ENCODE data around the gene ARHGEF10L.

The ARHGEF10L gene

DNA sequence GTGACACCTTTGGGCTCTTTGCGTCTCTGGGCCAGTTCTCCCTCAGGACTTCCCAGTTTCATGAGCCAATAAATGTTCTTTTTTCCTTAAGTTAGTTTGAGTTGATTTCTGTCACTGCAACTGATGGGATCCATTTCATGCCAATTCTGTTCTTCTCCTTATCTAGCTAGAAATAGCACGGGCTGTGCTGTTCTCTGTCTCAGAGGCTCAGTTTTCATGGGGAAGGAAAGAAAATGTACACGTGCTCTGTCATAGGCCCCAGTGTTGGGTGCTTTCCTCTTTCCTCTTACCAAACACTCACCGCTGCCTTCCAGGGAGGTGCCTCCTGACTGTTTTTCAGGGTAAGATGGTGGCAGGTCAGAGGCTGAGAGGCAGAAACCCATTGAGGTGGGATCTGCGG is 172.4 kb downstream of the ARHGEF10L start:
- no peak for DNase-seq (ENCODE audit: low spot score)

DNA sequence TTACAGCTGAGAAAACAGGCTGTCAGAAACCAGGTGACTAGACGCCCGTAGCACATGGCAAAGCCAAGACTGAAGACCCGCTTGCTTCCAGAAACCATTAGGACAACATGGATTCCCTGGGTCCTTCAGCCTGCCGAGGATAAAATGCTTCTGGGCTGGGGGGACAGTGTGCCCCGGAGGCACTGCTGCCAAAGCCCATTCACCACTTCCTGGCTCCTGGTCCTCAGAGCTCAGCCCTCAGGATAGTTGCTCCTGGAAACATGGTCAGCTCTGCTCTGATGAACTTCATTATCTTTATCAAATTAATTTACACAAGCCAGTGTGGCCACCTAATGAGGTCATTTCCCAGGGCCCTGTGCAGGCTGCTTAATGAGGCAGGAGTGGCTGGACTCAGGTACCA is 174.5 kb downstream of the ARHGEF10L start:
- DNase-seq (ENCODE audit: low spot score): no peak

DNA sequence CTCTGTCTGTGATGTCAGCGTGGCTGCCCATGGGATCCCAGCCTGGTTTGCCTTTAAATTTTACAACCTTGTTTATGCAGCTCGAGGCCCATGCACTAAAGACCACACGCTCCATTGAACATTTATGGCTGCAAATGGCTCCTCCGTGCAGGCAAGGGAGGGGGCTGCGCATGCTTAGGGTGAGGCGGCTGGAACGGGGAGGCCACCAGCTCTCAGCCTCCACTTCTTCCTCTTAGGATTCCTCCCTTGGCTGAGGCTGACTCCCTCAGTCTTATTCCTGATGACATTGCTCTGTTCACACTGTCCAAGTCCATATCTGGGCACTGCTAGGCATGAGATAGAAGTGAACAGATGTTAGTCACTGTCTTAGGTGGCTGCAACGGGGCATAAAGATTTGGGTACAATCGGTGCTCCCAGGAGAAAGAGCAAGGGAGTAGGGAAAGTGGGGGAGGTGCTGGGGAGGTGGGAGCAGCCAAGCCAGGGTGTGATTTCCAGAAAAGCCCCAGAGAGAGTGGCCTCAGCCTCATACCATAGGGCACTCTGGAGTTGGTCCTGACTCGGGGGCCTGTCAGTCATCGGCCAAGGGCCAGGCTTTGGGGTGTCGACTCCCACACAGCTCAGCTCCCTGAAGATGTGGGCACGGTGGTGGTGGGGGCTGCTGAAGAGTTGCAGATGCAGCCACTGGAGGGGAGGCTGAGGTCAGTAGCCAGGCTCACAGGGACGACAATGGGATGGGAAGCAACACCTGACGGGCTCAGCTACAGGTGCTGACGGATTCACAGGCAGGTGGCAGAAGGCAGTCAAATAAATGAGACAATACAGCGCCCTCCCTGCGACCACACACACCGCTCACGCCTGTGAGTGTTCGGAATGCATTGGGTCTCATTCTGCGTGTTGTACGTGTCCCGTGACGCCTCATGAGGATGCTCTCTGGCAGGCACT is 178.4 kb downstream of the ARHGEF10L start:
- DNase-seq (ENCODE audit: low spot score): no peak

DNA sequence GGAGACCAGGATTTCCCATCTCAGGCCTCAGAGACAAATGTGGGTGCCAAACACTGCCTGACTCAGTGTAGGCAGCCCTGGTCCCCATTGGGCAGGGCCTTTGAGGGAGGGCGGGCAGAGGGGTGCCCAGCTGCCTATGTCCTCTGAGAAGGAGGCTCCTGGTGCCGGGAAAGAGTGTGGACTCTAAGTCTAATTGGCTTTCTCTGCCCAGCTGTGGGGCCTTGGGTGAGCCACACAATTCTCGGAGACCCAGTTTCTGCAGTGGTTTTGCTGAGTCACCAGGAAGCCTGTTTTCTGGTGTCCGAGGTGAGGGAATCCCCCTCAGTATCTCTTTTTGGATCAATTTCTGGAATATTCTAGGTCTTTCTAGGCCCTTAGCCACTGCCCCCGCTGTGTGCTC is 180.4 kb downstream of the ARHGEF10L start:
- DNase-seq (ENCODE audit: low spot score): no peak

DNA sequence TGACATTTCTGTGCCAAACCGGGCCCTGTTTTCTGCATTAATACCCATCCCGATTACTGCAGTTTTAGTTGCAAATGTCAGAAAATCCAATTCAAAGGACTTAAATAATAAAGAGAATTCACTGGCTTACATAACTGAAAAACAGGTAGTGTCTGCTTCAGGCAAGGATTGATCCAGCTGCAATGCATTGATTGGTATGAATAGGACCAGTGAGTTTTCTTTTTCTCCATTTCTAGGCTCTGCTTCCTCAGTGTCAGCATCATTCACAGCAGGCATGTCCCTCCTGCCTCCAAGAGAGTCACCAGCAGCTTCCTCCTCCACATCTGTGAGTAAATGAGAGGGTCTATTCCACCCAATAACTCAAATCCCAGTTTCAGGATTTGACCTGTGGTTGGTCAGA is 181.9 kb downstream of the ARHGEF10L start:
- no peak for DNase-seq (ENCODE audit: low spot score)

DNA sequence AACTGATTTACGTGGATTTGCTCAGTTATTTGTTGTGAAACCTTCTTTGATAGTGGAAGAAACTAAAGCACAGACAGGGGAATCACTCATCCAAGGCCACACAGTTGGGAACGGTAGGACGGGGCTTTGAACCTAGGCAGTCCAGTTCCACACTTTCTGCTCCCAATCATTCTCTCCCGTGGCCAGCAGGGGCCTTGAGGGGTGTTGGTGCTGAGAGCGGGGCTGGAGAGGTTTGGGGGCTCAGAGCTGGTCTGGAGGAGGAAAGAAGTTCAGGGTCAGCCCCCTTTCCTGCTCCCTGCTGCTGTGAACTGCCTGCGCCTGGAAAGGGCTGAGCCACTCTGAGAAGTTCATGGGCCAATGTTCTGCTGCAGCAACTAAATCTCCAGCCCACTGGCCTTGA is 184.2 kb downstream of the ARHGEF10L start:
- DNase-seq (ENCODE audit: low spot score): peak; percentile 19

DNA sequence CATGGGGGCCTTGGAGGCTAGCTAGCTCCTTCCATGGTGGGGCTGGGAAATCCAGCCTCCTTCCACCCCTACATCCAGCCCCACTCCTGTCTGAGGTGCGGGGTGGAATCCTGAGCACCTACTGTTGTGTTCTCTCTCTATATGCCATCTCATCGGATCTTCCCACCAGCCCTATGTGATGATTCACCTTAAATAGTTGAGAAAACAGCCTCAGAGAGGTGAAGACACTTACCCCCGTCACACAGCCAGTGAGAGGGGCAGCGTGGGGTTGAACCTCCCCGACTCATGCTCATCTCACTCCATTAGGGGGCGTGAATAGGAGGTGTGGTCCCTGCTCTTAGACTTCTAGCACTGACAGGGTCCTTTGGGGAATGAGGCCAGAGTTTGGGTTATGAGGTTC is 184.7 kb downstream of the ARHGEF10L start:
- no peak for DNase-seq (ENCODE audit: low spot score)

DNA sequence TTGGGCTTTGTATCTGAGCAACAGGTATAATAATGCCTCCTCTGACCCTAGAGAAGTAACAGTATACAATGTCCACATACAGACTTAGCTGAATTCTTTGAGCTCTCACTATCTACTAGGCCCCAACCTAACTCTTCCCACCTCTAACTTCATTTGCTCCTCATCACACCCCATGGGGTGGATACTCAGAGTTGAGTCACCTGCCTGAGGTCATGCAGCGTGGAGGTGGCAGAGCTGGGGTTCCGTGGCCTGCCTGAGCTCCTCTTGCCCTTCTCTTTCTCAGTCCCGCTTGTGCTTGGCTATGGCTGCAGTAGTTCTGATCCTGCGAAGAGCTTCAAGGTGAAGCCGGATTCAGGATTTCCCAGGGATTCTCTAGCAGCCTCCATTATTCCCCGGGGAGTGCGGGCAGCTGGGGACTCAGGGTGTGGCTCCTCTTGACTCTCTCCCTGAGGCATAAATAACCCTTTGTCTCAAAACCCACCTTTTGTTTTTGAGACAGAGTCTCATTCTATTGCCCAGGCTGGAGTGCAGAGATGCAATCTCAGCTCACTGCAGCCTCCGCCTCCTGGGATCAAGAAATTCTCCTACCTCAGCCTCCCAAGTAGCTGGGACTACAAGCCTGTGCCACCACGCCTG is 185.7 kb downstream of the ARHGEF10L start:
- no peak for DNase-seq (ENCODE audit: low spot score)

DNA sequence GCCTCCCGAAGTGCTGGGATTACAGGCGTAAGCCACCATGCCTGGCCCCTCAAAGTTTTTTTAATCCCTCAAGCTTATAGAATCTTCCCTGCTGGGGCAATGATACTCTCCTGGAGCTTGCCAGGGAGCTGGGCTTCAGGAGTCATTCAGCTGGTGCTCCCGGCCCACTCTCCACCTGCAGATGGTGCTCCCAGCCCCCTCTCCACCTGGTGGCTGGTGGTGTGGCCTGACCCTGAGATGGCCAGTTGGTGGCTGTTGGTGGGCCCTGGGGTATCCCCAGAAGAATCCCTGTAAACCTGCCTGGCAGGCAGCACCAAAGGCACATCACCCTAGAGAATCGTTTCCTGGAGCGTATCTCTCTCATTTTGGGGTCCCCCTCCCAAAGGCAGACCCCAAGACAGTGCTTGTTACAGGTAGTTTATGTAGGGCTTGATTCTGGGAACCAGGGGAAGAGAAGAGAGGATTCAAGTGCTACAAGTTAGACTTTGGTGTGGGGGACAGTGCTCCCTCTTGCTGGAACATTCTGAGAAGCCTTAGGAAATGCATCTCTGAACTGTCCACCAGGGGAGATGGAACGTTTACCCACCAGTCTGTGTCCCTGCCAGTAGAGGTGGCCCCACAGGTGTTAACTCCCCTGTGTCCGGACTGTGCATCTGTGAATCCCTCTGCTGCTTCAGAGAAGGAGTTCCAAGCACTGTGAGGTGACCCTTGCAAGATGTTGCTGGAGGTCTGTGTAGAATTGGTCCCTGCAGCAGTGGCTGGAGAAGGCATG is 186.5 kb downstream of the ARHGEF10L start:
- no peak for DNase-seq (ENCODE audit: low spot score)

DNA sequence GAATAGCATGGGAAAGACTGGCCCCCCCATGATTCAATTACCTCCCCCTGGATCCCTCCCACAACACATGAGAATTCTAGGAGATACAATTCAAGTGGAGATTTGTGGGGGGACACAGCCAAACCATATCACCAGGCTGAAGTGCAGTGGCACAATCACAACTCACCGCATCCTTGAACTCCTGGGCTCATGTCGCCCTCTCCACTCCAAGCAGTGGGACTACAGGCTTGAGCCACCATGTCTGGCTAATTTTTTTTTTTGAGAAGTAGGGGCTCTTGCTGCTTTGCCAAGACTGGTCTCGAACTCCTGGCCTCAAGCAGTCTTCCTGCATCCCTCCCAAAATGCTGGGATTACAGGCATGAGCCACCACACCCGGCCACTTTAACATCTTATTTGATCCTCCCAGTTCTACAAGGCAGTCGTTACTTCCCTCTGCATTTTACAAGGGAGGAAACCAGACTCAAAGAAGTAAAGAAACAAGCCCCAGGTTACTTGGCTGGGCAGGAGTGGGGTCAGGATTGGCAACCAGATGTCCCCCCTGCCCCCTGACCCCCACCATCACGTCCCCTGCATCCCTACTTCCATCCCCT is 188.7 kb downstream of the ARHGEF10L start:
- DNase-seq (ENCODE audit: low spot score): no peak

DNA sequence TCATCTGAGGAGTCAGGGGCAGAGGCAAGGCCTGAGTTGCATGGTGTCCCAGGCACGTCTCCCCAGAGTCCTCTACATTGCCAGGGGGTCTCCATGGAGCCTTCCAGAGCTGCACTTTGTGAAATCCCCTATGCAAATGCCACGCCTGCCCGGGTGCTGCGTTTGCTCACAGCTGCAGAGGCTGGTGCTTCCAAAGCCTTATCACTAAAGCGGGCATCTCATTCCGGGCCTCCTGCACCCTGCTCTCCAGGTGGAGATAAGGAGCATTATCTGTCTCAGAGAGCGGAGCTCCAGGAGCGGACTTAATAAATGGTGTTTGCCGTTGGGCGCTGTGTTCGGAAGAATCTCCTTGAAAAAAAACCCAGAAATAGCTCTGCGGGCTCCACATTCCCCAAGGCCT is 189.8 kb downstream of the ARHGEF10L start:
- no peak for DNase-seq (ENCODE audit: low spot score)

DNA sequence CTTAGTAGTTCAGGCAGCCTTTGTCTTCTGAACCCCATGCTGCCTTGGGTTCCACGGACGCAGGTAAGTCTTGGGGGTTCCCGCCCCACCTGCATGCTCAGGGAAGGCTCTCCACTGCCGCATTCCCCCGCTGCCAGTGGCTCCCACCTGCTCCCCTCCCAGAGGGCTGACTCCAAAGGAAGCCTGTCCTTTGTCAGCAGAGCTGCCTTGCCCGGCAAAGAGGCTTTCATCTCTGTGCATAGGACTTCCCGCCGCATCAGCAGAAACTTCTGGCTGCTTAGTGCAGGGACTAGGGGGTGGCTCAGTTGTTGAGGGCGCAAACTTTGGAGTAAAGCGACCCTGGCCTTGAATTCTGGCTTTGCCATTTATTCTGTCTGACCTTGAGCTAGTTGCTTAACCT is 190.4 kb downstream of the ARHGEF10L start:
- DNase-seq (ENCODE audit: low spot score): no peak

DNA sequence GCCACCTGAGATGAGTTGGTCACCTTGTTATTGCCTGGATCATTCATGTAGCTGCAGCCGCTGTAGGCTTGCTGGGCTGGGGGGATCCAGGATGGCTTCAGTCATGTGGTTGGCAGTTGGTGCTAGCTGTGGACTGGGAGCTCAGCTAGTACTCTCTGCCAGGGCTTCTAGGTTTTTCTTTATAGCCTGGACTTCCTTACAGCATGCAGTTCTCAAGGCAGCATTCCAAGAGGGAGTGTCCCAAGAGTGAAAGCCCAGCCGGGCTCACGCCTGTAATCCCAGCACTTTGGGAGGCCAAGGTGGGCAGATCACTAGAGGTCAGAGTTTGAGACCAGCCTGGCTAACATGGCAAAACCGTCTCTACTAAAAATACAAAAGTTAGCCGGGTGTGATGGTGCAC is 192.0 kb downstream of the ARHGEF10L start:
- no peak for DNase-seq (ENCODE audit: low spot score)

DNA sequence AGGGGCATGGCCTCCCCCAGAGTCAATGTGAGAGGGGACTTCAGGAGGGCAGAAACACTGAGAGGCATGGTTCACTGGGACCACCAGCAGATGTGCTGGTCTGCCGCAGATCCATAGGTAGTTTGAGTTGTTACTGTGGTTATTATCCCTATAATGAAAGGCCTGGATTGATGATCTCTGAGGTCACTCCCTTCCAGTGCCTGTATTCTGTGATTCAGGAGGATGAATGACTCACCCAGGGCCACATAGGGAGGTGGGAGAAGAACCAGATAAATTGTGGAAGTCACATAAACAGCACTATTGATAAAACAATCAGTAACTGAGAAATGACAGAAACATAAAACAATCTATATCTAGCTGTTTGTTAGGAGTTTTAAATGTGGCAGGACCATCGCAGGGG is 193.0 kb downstream of the ARHGEF10L start:
- no peak for DNase-seq (ENCODE audit: low spot score)

DNA sequence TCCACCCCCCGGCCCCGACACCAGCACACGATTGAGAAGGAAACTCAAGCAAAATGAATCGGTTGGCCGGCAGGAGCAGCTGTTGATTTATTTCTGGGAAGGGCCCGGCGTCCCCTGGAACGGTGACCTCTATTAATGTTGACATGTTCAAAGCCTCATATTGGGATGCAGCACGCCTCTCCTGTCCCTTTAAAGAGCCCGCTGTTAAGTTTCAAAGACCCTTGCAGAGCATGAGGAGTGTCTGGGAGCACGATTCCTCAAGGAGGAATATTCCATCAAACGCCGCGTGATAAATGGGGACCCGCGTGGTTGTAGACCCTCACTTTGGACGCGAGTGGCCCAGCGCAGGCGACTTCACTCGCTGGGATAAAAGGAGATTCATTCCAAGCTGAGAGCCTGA is 194.2 kb downstream of the ARHGEF10L start:
- DNase-seq (ENCODE audit: low spot score): no peak

DNA sequence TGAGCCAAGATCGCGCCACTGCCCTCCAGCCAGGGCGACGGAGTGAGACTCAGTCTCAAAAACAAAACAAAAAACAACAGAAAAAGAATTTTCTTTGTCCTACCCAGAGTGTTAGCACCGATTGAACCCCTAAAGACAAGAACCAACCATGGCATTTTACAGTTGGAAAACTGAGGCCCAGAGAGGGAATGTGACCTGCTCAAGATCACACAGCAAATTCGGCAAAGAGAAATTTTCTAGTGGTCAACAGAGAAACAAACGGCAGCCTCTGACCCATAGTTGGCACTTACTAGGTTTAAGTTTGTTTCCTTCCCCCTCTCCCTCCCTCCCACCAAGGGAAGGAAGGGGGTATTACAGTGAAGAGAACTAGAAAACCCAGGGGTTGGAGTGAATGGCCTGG is 195.1 kb downstream of the ARHGEF10L start:
- no peak for DNase-seq (ENCODE audit: low spot score)

DNA sequence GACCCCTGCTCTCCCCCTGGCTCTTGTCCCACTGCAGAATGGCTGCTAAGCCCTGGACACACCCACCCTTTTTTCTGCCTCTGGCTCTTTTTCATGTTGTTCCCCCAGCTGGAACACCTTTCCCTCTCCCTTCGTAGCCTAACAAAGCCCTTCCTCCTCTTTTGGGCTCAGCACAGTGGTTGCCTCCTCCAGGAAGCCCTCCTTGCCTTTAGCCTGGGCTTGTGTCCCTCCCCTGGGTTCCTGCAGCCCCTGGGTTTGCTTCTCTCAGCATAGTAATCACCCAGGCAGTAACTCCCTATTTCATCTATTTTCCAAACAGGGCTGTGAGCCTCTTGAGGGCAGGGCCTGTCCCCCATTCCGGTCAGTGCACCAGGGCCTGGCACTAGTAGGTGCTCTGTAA is 195.8 kb downstream of the ARHGEF10L start:
- DNase-seq (ENCODE audit: low spot score): no peak

DNA sequence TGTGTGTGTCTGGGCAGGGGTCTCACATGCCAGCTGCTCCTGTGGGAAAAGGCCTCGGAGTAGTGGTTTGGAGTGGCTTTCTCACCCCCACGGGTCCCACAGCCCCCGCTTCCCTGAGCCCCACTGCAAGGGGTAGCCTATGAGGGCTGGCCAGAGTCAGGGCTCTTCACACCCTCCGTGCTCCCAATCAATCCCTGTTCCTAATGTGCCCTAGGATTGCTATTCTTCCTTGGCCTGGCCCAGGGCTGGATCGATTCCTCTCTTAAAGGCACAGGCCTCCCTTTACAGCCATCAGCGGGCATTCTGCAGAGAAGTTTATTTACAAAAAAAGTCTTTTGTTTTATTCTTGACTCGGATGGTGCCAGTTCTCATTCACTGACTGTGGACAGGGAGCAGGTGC is 196.3 kb downstream of the ARHGEF10L start:
- DNase-seq (ENCODE audit: low spot score): no peak

DNA sequence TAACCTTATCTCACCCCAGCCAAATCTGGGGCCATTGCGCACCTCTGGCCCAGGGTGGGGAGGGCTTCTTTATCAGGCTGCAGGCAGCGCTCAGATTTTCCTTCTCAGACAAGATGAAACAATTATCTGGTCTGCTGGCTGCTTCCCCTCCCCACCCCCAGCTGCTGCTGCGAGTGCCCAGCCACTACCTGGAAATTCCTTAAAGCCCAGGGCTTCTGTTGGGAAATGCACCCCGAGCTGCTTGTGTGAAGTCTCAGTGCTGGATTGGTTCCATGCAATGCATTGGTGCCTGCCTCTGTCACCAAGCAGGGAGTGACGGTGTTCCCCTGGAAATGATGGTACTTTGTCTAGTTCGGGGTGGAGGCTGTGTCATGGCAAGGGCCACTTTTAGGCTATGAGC is 197.1 kb downstream of the ARHGEF10L start:
- DNase-seq (ENCODE audit: low spot score): no peak

DNA sequence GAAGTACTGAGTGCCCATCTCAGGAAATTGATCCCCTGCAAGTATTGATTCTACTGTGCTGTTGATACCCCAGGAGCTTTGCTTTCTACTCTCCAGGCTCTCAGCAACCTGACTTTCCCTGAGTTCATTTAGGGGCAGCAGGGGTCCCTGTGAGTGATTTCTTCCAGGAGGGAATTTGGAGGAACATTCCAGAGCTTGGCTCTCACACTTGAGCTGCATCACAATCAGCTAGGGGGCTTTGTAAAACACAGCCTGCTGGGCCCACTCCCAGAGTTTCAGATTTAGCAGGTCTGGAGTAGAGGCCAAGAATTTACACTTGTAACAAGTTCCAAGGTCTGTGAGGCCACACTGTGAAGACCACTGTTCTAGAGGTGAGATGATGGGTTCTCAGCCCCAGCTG is 199.6 kb downstream of the ARHGEF10L start:
- DNase-seq (ENCODE audit: low spot score): no peak

DNA sequence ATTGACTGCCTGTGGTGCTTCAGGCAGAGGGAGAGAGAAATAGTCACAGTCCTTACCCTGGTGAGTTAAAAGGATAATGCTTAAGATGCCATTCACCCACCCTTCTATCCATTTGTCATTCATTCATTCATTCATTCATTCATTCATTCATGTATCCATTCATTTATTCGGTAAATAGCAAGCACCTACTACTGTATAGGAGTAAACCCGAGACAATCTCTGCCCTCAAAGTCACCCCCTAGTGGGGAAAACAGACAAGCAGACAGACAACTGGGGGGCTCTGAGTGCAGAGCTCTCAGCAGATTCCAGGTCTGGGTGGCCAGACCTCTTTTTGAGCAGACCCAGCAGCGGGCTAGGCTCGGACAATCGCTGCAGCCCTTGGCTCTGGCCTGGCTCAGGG is 201.6 kb downstream of the ARHGEF10L start:
- DNase-seq (ENCODE audit: low spot score): peak; percentile 31

DNA sequence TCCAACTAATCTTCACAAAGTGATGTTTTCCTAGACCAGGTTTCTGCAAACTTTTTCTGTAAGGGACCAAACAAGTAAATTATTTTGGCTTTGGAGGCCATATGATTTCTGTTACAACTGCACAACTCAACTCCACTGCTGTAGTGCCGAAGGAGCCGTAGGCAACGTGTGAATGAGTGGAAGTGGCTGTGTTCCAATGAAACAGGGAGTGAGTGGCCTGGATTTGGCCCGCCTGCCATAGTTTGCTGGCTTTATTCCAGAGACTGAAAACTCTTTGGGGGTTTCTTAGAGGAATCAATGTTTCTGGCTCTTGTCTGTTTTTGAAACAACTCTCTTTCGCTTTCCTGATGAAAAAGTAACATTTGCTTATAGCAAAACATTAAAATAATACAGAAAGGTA is 203.1 kb downstream of the ARHGEF10L start:
- DNase-seq (ENCODE audit: low spot score): no peak
